Esophagus muscularis mucosa (tissue), 4 donors: ENCODE results near the gene AXIN1. TPM values are rescaled to one million over a fixed set of nuclear protein-coding genes. Genes with fewer than 3 reads are reported as not detected.

Experiments
- DNase-seq: peaks from one replicate; pipeline ENCODE4 v3.0.0-alpha.2; 2017; ENCODE audit errors: extremely low spot score
- H3K27ac ChIP-seq, 4 donors: fragments of 200-600 bp; sonication (generic); replicated peaks in 1 of 4; 1 replicate in 3 of 4; 2 replicates in 1 of 4; pipeline ENCODE4 v1.5.1; 2016 to 2019; ENCODE audit warnings: mild to moderate bottlenecking in 1 of 4
- H3K27me3 ChIP-seq, 4 donors: fragments of 200-600 bp; sonication (generic); one replicate each; pipeline versions ENCODE4 v1.5.1 to v1.6.0; 2016 to 2019
- H3K36me3 ChIP-seq, 4 donors: fragments of 200-600 bp; sonication (generic); one replicate each; pipeline ENCODE4 v1.5.1; 2016 to 2019
- H3K4me1 ChIP-seq, 4 donors: fragments of 200-600 bp; sonication (generic); one replicate each; pipeline ENCODE4 v1.5.1; 2016 to 2019
- H3K4me3 ChIP-seq, 4 donors: fragments of 200-600 bp; sonication (generic); 1 replicate in 2 of 4; 2 replicates in 2 of 4; pipeline ENCODE4 v1.5.1; 2016 to 2019; ENCODE audit warnings: mild to moderate bottlenecking in 4 of 4, moderate library complexity in 1 of 4
- H3K9me3 ChIP-seq, 4 donors: fragments of 200-600 bp; sonication (generic); 1 replicate in 3 of 4; 2 replicates in 1 of 4; pipeline ENCODE4 v1.5.1; 2016 to 2019
- EP300 ChIP-seq: sonication (generic); formaldehyde crosslinking; IDR thresholded peaks from one replicate; pipeline ENCODE4 v1.6.1; 2017; ENCODE audit warnings: antibody characterized with exemption
- POLR2A ChIP-seq: fragments of 450-650 bp; IDR thresholded peaks from one replicate; pipeline ENCODE4 v1.6.1; 2017; ENCODE audit warnings: antibody characterized with exemption, moderate library complexity, mild to moderate bottlenecking, low read depth
- POLR2AphosphoS5 ChIP-seq, 2 donors: sonication (generic); formaldehyde crosslinking; IDR thresholded peaks; one replicate each; pipeline ENCODE4 v1.6.1; 2017; ENCODE audit warnings: antibody characterized with exemption in 2 of 2
- WGBS: methylation state at CpG from one replicate; pipeline ENCODE4 v1.1.5; 2018; 5-methylcytosine and 5-hydroxymethylcytosine counted together
- intact Hi-C: fragments of 100-400 bp; cut with DNase I; formaldehyde crosslinking; loops from one replicate; pipeline ENCODE4 v1.15.1; 2023
- total RNA-seq, 4 donors: library from RNA; depleted of rRNA; stranded (reverse); fragments of >200 nt; gene quantifications; one replicate each; pipeline versions ENCODE4 v1.1.0 to v1.2.1, GENCODE V29; 2016
- TF ChIP-seq, protein P1 (sequence below), 3 experiments: fragments of 200-600 bp in 2 of 3; fragments of 450-650 bp in 1 of 3; sonication (generic) in 2 of 3; IDR thresholded peaks; one replicate each; pipeline ENCODE4 v1.5.1; 2017 to 2019; ENCODE audit warnings: antibody characterized with exemption in 3 of 3, mild to moderate bottlenecking in 2 of 3, moderate library complexity in 1 of 3

AXIN1 gene
- total RNA-seq, 4 donors from 2014 or later: 24.1 to 56.2 (median 44.1) TPM

DNA sequence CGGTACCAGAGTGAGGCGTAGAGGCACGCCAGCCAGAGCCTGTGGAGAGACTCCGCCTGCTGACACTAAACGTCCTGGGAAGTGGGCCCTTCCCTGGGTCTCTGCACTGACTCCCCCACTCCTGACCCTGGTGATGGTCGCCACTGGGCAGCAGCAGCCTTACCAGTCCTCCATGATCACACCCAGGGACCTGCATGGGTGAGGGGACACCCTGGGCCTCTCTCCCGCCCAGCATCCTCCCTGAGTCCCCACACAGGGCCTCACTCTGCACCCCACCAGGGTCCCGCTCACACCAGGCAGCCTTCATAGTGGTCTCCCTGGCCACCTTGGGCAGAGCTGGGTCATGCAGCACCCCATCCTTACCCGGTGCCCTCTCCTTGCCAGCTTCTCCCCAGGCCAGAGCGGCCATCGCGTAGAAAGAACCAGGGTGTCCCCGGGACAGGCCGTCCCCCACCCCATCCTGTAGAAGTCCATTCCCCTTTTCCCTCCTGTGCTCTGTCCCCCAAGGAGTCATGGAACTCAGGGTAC, 87.5 kb downstream of the AXIN1 start:
- DNase-seq: no peak
- Histone ChIP-seq H3K4me3 (no peak overlapping the region), H3K4me1 (peaks cover 0 to 9% (median 4%) of the 10 kb centered on the region in 4 donors), H3K36me3 (peaks cover 37 to 57% (median 54%) of the 10 kb centered on the region in 4 donors), H3K27ac (no peak overlapping the region), H3K27me3 (no peaks in the 10 kb centered on the region), H3K9me3 (no peaks in the 10 kb centered on the region)
- TF ChIP-seq EP300 (no peak), POLR2A (no peak), POLR2AphosphoS5 (IDR thresholded peaks at IDR 0.05) (no peak)
- TF ChIP-seq, protein P1, sequence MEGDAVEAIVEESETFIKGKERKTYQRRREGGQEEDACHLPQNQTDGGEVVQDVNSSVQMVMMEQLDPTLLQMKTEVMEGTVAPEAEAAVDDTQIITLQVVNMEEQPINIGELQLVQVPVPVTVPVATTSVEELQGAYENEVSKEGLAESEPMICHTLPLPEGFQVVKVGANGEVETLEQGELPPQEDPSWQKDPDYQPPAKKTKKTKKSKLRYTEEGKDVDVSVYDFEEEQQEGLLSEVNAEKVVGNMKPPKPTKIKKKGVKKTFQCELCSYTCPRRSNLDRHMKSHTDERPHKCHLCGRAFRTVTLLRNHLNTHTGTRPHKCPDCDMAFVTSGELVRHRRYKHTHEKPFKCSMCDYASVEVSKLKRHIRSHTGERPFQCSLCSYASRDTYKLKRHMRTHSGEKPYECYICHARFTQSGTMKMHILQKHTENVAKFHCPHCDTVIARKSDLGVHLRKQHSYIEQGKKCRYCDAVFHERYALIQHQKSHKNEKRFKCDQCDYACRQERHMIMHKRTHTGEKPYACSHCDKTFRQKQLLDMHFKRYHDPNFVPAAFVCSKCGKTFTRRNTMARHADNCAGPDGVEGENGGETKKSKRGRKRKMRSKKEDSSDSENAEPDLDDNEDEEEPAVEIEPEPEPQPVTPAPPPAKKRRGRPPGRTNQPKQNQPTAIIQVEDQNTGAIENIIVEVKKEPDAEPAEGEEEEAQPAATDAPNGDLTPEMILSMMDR (IDR thresholded peaks at IDR 0.05): no peak
- 88% methylated on average over 9 of the region's 14 CpGs for WGBS
- intact Hi-C loops: no loop called here

DNA sequence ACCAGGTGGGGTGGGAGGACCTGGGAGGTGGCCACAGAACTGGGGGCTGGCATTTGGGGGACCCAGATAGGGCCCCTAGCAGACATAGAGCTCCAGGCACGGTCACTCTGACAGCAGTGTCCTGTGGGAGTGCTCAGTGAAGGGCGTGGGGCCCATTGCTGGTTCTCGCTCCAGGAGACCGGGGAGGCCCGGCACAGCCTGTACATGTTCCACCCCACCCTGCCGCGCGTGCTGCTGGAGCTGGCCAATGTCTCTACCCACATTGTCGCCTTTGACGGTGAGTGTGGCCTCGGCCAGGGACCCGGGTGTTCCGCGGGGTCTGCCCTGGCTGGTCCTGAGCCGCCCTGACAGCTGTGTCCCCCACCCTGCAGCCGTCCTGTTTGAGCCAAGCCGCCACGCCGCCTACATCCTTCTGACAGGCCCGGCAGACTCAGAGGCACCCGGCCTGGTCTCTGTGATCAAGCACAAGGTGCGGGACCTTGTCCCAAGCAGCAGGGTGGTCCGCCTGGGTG, 88.0 kb downstream of the AXIN1 start:
- Histone ChIP-seq H3K36me3 (peaks cover 39 to 63% (median 60%) of the 10 kb centered on the region in 4 donors), H3K4me3 (no peak overlapping the region), H3K9me3 (no peaks in the 10 kb centered on the region), H3K27me3 (no peaks in the 10 kb centered on the region), H3K27ac (no peak overlapping the region), H3K4me1 (peaks cover 0 to 9% (median 4%) of the 10 kb centered on the region in 4 donors)
- WGBS: 100% methylated on average over 1 of the region's 23 CpGs
- intact Hi-C loops: no loop called here
- no peak for TF ChIP-seq POLR2A
- TF ChIP-seq POLR2AphosphoS5 (IDR thresholded peaks at IDR 0.05): no peak
- TF ChIP-seq EP300: no peak
- TF ChIP-seq, protein P1 (IDR thresholded peaks at IDR 0.05): no peak
- DNase-seq: no peak

DNA sequence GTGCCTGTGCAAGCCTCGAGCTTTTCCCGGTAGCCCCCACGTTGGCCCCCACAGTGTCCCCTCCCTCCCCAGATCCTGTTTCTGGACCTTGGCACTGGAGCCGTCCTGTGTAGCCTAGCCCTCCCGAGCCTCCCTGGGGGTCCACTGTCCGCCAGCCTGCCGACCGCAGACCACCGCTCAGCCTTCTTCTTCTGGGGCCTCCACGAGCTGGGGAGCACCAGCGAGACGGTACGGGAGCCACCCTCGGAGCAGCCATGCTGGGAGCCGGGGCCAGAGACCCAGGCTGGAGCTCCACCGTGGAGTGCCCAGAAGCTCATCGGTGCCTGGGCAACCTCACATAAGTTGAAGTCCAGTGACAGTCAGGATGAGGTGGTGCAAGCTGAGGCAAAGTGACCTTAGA, 88.6 kb downstream of the AXIN1 start:
- Histone ChIP-seq H3K27me3 (no peaks in the 10 kb centered on the region), H3K27ac (no peak overlapping the region), H3K4me1 (peaks cover 0 to 9% (median 4%) of the 10 kb centered on the region in 4 donors), H3K36me3 (peaks cover 39 to 69% (median 64%) of the 10 kb centered on the region in 4 donors), H3K9me3 (no peaks in the 10 kb centered on the region), H3K4me3 (no peak overlapping the region)
- WGBS: 87% methylated on average over 13 of the region's 17 CpGs
- intact Hi-C loops: no loop called here
- no peak for DNase-seq
- TF ChIP-seq EP300 (no peak), POLR2AphosphoS5 (IDR thresholded peaks at IDR 0.05) (no peak), POLR2A (no peak)
- TF ChIP-seq, protein P1 (IDR thresholded peaks at IDR 0.05): no peak

DNA sequence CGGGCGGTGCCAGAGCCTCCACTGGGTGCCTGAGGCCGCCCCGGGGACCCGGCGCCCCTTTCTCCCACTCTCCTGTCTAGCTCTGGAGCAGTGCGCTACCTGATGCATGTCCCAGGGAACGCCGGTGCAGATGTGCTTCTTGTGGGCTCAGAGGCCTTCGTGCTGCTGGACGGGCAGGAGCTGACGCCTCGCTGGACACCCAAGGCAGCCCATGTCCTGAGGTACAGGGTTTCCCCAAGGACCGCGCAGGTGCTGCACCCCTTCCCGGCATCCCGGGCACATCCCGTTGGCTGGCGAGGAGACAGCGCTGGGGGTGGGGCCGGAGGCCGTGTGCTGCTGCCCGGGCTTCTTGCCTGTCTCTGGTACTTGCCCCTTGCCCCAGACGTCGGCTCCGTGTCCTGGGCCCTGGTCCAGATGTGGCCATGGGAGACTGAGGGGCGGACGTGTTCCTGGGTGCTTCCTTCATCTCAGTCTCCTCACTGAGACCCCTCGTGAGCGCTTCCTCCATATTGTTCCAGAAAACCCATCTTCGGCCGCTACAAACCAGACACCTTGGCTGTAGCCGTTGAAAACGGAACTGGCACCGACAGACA, 89.2 kb downstream of the AXIN1 start:
- Histone ChIP-seq H3K27me3 (no peaks in the 10 kb centered on the region), H3K9me3 (no peaks in the 10 kb centered on the region), H3K4me1 (peaks cover 0 to 9% (median 4%) of the 10 kb centered on the region in 4 donors), H3K36me3 (peaks cover 39 to 75% (median 66%) of the 10 kb centered on the region in 4 donors), H3K27ac (no peak overlapping the region), H3K4me3 (no peak overlapping the region)
- TF ChIP-seq, protein P1 (IDR thresholded peaks at IDR 0.05): no peak
- TF ChIP-seq POLR2AphosphoS5 (IDR thresholded peaks at IDR 0.05): no peak
- TF ChIP-seq POLR2A: no peak
- no peak for TF ChIP-seq EP300
- intact Hi-C loops: no loop called here
- DNase-seq: no peak
- WGBS: 94% methylated on average over 14 of the region's 35 CpGs
